GM18502 (cell line): ENCODE measurements around the gene SMPDL3B.

Experiments
- ATAC-seq: cut with Tn5 transposase; IDR thresholded peaks from one replicate; pipeline ENCODE4 v1.9.1; 2021; ENCODE audit warnings: mild to moderate bottlenecking; ENCODE audit not compliant: unreplicated experiment, poor library complexity

Gene SMPDL3B

GRCh38 chr1:27934818-27935549 lies at the start of gene SMPDL3B:
TSS of gene SMPDL3B (plus strand) at chr1:27935000. CDS start at chr1:27935184, 184 bp downstream.
- no peak for ATAC-seq

DNA sequence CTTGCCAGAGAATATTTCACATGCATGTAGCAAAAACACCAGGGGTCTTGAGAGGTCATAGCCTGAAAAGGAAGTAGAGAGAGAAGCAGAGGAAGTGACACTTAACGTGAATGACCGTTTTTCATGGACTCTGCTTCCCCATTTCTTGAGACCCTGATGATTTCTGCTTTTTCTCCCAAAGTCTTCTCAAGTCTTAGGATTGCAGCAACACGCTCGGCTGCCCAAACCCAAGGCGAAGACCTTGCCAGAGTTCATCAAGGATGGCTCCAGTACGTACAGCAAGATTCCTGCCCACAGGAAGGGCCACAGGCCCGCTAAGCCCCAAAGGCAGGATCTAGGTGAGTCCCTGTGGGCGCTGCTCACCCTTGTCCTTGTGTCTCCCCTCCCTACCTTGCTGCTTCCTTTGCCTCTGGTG lies 49.7 kb upstream of the SMPDL3B start:
- ATAC-seq, result no peak

- ATAC-seq, result no peak
Observed at GRCh38 chr1:27885621-27886352, 49.0 kb upstream of the SMPDL3B start.

DNA sequence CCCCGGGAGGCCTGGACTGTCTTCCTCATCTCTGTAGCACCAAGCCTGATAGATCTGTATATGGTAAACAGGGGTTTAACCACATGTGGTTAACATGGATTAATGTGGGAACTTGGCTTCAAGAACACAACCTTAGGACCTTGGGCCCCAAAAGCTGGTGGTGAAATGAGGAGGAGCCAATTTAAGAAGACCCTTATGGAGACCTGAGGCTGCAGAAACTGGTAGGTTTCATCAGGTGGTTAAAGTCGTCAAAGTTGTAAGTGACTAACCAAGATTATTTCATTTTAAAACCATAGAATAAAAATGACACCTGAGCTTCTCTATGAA lies 48.5 kb upstream of the SMPDL3B start:
- ATAC-seq, result no peak

DNA sequence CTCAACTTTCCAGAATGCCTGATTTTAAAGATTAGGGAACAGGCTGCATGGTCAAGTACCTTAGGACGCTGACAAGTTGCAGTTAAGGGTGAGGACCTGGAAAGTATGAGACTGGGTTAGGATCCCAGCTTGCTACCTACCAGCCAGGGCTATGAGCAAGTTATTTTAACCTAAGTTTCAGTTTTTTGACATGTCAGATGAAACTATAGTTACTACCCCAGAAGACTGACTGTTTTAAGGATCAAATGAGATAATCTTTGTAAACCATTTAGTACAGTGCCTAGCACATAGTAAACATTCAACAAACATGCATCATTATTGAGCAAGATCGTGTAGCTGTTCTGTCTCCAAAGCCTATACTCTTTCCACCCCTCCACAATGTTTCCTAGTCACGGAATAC lies 48.1 kb upstream of the SMPDL3B start:
- no peak for ATAC-seq

DNA sequence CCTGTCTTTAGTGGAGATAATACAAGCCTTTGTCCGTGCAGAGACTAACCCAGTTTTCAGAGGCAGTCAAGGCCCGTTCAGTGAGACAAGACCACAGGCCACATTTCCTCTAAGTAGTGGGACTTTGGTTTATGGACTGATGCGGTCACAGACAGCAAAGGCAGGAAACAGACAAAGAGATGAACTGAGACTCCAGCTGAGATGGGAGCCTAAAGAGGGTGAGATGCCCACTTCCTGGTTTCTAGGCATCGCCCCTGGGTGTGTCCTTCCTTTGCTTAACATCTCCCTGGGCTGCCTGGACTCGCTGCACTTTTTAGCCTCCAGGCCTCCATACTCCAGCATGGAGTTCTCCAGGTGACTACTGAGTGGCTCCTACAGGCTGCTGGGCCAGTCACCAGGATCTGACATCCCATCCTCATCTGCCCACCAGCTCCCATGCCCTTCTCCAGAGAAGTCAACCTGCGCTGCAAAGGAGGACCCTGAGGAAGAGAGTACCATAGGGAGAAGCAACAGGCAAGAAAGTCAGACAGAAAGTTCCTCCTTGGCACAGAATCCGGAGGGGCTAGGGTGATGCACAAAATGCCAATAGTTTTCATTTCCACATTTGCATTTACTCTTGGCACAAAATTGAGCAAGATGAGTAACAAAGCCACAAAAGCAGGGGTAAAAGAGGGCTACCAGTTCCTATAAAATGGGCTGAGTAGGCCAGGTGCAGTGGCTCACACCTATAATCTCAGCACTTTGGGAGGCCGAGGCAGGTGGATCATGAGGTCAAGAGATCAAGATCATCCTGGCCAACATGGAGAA lies 47.4 kb upstream of the SMPDL3B start:
- no peak for ATAC-seq

- no peak for ATAC-seq
Observed at GRCh38 chr1:27889506-27889905, 45.3 kb upstream of the SMPDL3B start.

DNA sequence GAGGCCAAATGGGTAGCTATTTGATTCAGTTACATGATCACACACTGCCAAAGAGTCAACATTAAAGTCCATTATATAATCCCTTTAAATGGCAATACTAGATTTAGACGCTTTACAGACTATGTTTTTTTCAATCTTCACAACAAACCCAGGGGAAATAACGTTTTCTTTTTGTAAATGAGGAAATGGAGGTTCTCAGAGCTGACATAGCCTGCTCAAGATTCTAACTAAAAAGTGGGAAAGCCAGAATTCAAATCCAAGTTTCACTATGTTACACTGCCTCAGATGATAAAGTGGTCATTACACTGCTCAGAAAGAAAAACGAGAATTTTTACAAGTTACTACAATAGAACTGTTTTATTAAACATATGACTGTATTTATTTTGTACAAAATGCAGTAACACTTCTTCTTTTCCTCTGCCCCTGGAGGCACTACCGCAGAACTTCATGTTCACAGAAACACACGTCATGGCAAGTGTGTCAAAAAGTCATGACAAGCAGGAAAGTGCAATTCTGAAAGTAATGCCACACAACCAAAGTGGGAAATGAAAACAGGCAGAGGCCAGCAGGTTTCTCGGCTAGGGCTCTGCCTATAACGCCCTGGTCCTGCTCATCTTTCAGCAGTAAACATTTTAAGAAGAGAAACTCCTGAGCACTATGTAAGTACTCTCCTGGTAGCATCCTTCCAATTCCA lies 43.5 kb upstream of the SMPDL3B start:
- no peak for ATAC-seq

- ATAC-seq, result no peak
Observed at GRCh38 chr1:27894521-27894920, 40.3 kb upstream of the SMPDL3B start.

GRCh38 chr1:27906759-27907158 lies 28.0 kb upstream of the SMPDL3B start:
- no peak for ATAC-seq

GRCh38 chr1:27912429-27912828 lies 22.4 kb upstream of the SMPDL3B start:
- no peak for ATAC-seq

DNA sequence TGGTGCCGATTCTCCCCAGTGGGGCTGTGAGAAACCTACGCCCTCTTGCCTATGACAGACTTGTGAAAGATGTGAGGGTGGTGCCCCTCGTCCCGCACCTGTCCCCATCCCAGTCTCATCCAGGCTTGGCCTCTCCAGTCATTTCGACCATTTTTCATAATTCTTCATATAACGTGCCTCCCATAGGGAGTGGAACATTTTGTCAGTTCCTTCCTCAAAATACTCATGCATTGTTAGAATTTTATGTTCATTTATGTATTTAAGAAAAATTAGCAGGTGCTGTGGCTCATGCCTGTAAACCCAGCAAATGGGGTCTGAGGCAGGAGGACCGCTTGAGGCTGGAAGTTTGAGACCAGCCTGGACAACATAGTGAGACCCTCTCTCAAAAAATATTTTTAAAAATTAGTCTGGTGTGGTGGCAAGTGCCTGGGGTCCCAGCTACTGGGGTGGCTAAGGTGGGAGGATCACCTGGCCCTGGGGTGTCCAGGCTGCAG lies 19.7 kb upstream of the SMPDL3B start:
- ATAC-seq, result no peak

- ATAC-seq, result no peak
Observed at GRCh38 chr1:27922272-27922671, 12.5 kb upstream of the SMPDL3B start.

DNA sequence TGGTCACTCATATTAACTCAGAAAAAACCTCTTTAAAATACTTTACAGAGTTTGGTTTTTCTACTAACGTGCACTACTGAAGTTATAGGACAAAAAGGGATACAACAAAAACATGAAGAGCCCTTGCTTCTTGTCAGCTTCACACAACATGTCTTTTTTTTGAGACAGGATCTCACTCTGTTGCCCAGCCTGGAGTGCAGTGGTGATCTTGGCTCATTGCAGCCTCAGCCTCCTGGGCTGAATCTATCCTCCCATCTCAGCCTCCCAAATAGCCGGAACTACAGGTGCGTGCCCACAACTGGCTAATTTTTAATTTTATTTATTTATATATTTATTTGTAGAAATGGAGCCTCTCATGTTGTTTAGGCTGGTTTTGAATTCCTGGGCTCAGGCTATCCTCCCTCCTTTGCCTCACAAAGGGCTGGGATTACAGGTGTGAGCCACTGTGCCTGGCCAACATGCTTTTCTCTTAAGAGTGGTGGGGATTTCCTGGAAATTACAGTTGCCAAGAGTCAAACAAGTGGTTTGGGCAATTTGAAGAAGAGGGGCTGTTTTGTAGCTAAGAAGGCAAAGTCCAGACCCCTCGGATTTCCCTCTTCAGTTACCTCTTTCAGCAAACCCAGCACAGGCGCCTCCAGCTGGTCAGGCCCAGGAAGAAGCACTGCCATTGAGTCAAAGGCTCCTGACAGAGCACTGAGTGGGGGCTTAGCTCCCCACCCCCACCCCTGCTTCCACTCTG lies 6.4 kb upstream of the SMPDL3B start:
- no peak for ATAC-seq

DNA sequence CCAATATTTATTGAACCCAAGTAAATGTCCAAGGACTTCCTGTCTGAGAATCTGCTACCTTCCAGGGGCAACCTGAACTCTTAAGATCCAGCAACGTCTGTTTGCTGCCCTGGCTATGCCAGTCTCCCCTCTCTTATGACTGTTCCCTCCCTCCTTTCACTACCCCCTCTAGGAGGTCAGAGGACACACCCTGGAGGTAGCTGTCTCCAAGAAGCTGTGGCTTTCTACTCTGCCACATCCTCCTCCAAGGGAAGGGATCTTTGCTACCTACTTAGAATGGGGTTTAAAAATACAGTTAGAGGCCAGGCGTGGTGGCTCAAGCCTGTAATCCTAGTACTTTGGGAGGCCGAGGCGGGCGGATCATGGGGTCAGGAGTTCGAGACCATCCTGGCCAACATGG lies 3.6 kb upstream of the SMPDL3B start:
- no peak for ATAC-seq

DNA sequence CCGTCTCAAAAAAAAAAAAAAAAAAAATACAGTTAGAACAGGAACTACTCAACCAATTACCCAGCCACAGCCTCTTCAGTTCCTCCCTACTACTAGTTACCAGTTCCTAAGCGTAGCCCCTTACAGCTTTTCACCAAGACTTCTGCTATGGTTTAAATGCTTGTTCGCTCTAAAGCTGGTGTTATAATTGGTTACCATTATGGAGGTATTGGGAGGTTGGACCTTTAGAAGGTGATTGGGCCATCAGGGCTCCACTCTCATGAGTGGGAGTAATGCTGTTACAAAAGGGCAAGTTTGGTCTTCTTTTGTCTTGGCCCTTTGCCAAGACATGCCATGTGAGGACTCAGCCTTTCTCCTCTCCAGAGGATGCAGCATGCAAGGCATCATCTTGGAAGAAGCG lies 3.0 kb upstream of the SMPDL3B start:
- ATAC-seq, result no peak

DNA sequence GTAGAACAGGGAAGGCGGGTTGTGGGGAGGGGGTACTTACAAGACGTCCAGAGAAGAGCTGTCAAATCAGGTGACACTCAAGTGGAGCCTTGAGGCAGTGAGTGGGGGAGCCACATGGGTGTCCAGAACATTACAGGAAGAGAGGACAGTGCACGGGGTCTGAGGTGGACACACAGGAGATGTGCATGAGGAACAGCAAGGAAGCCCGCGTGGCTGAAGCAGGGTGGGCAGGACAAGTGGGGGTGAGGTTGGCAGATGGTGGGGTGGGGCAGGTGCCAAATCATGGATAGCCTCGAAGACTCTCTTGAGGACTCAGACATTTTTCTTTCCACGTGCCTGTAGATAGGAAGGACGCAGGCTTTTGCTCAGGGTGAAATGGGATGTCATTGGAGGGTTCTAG lies 921 bp downstream of the SMPDL3B start:
- ATAC-seq, result no peak

DNA sequence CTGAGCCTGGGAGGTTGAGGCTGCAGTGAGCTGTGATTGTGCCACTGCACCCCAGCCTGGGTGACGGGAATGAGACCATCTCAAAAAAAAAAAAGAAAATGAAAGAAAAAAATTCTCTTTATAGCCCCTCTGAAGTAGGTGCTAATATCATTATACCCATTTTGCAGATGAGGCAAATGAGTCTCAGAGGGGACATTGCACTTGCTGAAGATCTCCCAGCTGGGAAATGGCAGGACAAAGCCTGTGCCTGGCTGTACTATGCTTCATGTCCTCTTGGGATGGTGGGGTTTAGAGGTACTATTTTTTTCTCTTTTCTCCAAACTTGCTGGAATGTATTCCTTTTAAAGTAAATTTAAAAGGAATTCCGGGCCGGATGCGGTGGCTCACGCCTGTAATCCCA lies 1.6 kb downstream of the SMPDL3B start:
- no peak for ATAC-seq

DNA sequence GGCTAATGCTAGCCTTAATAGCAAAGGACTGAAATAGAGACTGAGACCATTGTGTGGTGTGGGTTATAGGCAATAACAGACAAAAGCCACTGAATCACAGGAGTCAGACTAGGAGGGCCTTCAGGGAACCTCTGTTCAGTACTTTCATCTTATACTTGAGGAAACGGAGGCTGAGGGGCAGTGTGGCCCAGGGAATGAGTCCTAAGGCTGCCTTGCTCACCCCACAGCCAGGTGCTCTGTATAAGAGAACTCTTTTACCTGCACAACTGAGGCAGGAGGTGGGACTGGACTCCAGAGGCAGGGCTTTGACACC lies 2.7 kb downstream of the SMPDL3B start:
- no peak for ATAC-seq

GRCh38 chr1:27938488-27938887 lies 3.7 kb downstream of the SMPDL3B start:
- ATAC-seq, result no peak
